Immature natural killer cell (primary cell): ENCODE measurements around the gene TMTC2. TPM values are rescaled to one million over a fixed set of nuclear protein-coding genes. Genes with fewer than 3 reads are reported as not detected.

ENCODE experiments used
- DNase-seq, 3 donors: peaks; one replicate each; pipeline ENCODE4 v3.0.0; 2022; ENCODE audit warnings: mixed read lengths in 1 of 3
- H3K27ac Mint-ChIP-seq, 6 donors: one replicate each; pipeline ENCODE4 v1.8.0; 2020; ENCODE audit warnings: mixed read lengths in 6 of 6, mild to moderate bottlenecking in 5 of 6, inconsistent platforms in 4 of 6, moderate library complexity in 3 of 6
- H3K27me3 Mint-ChIP-seq, 3 donors: one replicate each; pipeline ENCODE4 v1.8.0; 2020 to 2021; ENCODE audit warnings: low read depth in 3 of 3, mild to moderate bottlenecking in 3 of 3, mixed read lengths in 3 of 3, moderate library complexity in 3 of 3, inconsistent platforms in 1 of 3
- H3K36me3 Mint-ChIP-seq, 3 donors: one replicate each; pipeline ENCODE4 v1.8.0; 2020; ENCODE audit warnings: mixed read lengths in 3 of 3, inconsistent platforms in 2 of 3, mild to moderate bottlenecking in 2 of 3
- H3K4me1 Mint-ChIP-seq, 2 donors: one replicate each; pipeline ENCODE4 v1.8.0; 2020; ENCODE audit warnings: inconsistent platforms in 2 of 2, mild to moderate bottlenecking in 2 of 2, mixed read lengths in 2 of 2, moderate library complexity in 1 of 2
- H3K4me3 Mint-ChIP-seq, 5 donors: one replicate each; pipeline ENCODE4 v1.8.0; 2020; ENCODE audit warnings: mild to moderate bottlenecking in 5 of 5, mixed read lengths in 5 of 5, inconsistent platforms in 3 of 5, moderate library complexity in 3 of 5
- H3K9me3 Mint-ChIP-seq, 6 donors: one replicate each; pipeline ENCODE4 v1.8.0; 2020; ENCODE audit warnings: mild to moderate bottlenecking in 6 of 6, mixed read lengths in 6 of 6, inconsistent platforms in 4 of 6, moderate library complexity in 3 of 6
- polyA plus RNA-seq, 3 donors: library from polyadenylated mRNA; unstranded; fragments of 300-500 nt; fragmentation: Illumina TruSeq; gene quantifications; one replicate each; pipeline ENCODE4 v1.2.3, GENCODE V29; 2021

Gene TMTC2
- polyA plus RNA-seq, 3 donors from 2014 or later, result not detected

DNA sequence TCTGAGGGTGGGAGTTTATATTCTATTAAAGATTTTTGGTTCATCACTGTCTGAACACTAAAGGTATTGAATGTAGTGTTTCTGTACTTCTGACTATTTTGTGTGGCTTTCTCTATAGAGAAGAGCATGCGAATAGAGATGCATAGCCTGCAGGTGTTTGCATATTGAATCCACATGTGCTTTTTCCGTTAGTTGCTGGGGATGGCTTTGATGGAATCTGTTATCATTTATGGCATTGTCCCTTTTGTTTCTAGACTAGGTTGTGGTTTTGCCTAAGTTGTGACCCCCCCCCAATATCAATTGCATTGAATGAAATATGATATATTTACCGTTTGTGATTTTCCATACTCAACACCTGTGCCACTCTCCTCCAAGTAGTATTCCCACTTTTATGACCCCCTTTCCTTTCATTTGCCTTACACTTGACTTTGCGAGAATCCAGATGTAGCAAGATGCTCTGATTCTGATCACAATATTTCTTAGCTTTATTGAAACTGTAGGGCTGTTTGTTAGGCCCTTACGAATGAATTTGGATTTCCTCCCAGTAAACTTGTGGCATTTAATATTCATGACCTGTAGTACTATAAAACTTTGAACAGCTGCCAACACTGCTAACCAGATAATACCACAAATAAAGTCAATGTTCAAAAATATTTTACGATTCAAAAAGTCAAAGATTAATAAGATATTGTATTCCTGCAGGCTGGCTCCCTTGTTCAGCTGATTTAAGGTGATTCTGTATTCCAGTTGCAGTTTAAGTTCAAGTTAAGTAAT lies 176.4 kb downstream of the TMTC2 start:
- DNase-seq, result no peak
- H3K36me3 Mint-ChIP-seq, result peaks cover 0 to 4% (median 3%) of the 10 kb centered on the region in 3 donors

DNA sequence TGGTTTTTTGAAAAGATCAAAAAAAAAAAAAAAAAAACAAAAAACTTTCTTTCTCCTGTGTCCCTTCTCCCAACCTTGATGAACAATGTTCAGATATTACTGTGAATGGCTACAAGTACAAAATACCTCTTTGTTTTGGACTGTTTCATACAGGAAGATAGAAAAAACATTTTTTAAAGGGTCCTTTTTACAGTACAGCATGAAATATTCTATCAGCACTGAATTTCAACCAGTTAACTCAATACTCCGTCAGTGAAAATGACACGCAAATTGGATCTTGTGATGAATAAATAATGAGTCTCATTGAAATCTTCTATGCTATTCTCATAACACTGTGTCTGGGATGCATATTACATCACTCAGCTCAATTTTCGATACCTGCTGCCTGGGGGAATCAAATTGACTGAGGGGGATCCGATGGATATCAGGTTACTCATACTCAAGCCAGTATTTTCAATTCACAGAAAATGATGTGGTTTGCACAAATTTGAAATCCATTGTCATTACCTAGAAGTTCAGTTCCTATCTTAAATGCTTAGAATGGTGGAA lies 179.6 kb downstream of the TMTC2 start:
- DNase-seq, result no peak
- Mint-ChIP-seq H3K4me1 (no peaks in the 10 kb centered on the region), H3K9me3 (peaks cover 4 to 24% (median 6%) of the 10 kb centered on the region in 6 donors), H3K27ac (no peak overlapping the region), H3K27me3 (peaks cover 0 to 2% (median 0%) of the 10 kb centered on the region in 3 donors), H3K4me3 (no peak overlapping the region), H3K36me3 (peaks cover 0 to 4% (median 0%) of the 10 kb centered on the region in 3 donors)

More for the DNA sequence above, 176.4 kb downstream of the TMTC2 start:
- no peaks in the 10 kb centered on the region for H3K4me1 Mint-ChIP-seq
- peaks cover 0 to 2% (median 0%) of the 10 kb centered on the region in 3 donors for H3K27me3 Mint-ChIP-seq
- H3K9me3 Mint-ChIP-seq, result peaks cover 0 to 18% (median 8%) of the 10 kb centered on the region in 6 donors
- no peak overlapping the region for H3K27ac Mint-ChIP-seq
- no peak overlapping the region for H3K4me3 Mint-ChIP-seq

DNA sequence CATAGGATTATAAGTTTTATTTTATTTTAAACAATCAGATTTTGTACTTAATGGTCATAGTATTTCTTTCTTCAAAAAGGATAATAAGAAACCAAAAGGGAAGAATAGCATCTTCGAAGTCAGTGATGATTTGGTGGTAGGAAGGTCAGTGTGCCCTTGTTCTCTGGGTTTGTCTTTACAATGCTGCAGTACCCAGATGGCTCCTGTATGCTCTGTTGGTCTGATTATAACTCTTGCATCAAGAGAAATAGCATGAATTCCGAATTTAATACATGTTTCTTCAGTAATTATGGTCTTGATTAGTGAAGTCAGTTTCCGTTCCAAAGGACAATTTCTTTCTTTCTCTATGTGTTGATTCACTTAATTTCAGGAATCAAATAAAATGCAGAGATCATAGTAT lies 180.2 kb downstream of the TMTC2 start:
- peaks cover 0 to 2% (median 0%) of the 10 kb centered on the region in 3 donors for H3K27me3 Mint-ChIP-seq
- peaks cover 4 to 29% (median 7%) of the 10 kb centered on the region in 6 donors for H3K9me3 Mint-ChIP-seq
- H3K27ac Mint-ChIP-seq, result no peak overlapping the region
- no peak overlapping the region for H3K4me3 Mint-ChIP-seq
- H3K4me1 Mint-ChIP-seq, result no peaks in the 10 kb centered on the region
- peaks cover 0 to 4% (median 0%) of the 10 kb centered on the region in 3 donors for H3K36me3 Mint-ChIP-seq
- no peak for DNase-seq

DNA sequence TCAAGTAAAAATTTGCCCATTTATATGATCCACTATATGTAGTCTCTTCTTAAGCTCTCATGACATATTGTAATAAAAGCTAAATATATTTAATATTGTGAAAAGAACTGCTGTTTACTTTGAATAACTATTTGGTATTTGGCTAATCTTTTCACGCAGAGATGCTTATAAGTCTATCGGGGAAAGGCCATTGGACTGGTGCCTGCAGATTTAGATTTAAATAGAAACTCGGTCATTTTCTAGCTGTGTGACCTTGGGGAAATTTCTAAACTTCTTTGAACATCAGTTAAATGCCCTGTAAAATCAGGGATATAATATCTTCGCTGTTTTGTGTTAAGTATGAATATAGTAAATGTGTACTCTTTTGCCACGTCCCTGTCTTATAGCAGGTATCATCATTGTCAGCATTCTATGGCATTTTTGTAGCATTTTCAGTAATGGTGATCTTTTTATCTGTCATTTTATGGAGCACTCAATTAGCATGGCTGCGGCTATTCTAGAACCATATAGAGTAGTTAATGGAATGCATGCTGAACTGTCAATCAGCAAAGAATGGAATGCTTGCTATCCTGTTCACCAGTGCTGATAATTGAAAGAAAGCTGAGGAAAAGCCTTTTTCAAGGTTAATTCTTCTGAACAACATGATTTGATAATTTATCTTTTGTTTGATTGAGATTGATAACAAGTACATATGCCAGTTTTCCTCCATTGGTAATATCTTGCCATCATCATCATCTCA lies 181.2 kb downstream of the TMTC2 start:
- H3K27me3 Mint-ChIP-seq, result peaks cover 0 to 2% (median 0%) of the 10 kb centered on the region in 3 donors
- H3K36me3 Mint-ChIP-seq, result peaks cover 0 to 4% (median 0%) of the 10 kb centered on the region in 3 donors
- DNase-seq, result no peak
- H3K4me3 Mint-ChIP-seq, result no peak overlapping the region
- H3K9me3 Mint-ChIP-seq, result peaks cover 4 to 30% (median 7%) of the 10 kb centered on the region in 6 donors
- no peaks in the 10 kb centered on the region for H3K4me1 Mint-ChIP-seq
- H3K27ac Mint-ChIP-seq, result no peak overlapping the region

DNA sequence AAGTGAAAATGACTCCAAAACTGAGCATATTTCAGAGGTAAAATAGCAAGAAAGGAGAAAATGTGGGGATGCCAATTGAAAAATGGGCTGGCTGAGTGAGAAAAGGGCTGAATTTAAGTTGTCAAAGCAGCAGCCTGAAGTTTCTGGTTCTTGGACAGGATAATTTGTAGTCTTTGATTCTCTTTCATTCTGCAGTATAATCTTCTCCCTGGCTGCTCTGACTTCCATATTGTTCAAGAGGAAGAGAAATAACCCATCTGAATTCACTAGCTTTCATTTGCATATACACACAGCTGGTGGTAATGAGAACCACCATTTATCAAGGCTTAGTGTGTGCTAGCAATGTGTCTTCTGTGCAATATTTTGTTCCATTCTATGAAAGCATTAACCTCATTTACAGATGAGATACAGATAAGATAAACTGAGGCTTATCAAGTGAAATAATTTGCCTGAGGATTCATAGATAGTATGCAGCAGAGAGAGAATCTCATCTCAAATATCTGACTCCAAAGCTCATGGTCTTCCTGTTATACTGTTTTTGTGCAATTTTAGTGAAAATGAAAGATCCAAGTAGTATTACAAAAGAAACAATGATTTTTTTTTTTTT lies 184.2 kb downstream of the TMTC2 start:
- DNase-seq, result no peak
- peaks cover 0 to 34% (median 4%) of the 10 kb centered on the region in 6 donors for H3K9me3 Mint-ChIP-seq
- no peaks in the 10 kb centered on the region for H3K36me3 Mint-ChIP-seq
- H3K4me1 Mint-ChIP-seq, result no peaks in the 10 kb centered on the region
- no peak overlapping the region for H3K4me3 Mint-ChIP-seq
- H3K27me3 Mint-ChIP-seq, result peaks cover 0 to 2% (median 0%) of the 10 kb centered on the region in 3 donors
- H3K27ac Mint-ChIP-seq, result no peak overlapping the region

DNA sequence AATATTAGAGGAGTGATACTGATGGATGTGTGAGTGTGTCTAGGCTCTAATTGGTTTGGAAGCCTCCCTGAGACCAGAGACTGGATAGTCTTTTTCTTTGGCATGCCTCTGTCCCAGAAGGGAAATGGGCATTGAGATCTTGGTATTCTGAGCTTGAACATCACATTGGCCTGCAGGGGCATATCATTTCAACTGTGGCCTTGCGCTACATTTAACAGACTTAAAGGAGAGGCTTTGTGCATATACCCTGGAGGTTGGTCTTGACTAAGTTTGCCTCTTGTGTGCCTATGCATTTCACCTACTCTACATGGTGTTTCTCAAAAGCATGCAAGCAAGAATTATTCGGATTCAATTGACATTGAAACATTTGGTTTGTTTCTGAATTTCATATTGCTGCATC lies 185.4 kb downstream of the TMTC2 start:
- Mint-ChIP-seq H3K9me3 (peaks cover 2 to 40% (median 4%) of the 10 kb centered on the region in 6 donors), H3K27ac (no peak overlapping the region), H3K36me3 (no peaks in the 10 kb centered on the region), H3K27me3 (peaks cover 0 to 5% (median 0%) of the 10 kb centered on the region in 3 donors), H3K4me1 (no peaks in the 10 kb centered on the region), H3K4me3 (no peak overlapping the region)
- no peak for DNase-seq

DNA sequence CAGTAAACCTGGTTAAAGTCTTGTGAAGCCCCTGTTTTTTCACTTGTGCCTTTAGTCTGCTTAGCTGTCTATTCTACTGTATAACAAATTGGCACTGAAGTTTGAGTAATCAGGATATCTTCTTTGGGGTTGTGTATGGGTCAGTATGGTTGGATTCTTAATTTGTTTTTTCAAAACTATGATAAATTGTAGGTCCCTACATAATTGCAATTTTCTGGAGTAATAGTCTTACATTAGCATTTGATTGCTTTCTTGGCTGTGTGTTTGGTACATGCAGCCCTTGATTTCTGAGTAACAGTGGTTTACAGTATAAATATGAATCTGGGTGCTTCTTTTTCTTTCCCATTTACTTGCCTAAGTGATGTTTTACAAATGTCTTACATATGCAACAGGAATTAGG lies 186.6 kb downstream of the TMTC2 start:
- Mint-ChIP-seq H3K27ac (no peak overlapping the region), H3K27me3 (peaks cover 0 to 5% (median 0%) of the 10 kb centered on the region in 3 donors), H3K36me3 (no peaks in the 10 kb centered on the region), H3K9me3 (peaks cover 3 to 37% (median 7%) of the 10 kb centered on the region in 6 donors), H3K4me1 (no peaks in the 10 kb centered on the region), H3K4me3 (no peak overlapping the region)
- no peak for DNase-seq

DNA sequence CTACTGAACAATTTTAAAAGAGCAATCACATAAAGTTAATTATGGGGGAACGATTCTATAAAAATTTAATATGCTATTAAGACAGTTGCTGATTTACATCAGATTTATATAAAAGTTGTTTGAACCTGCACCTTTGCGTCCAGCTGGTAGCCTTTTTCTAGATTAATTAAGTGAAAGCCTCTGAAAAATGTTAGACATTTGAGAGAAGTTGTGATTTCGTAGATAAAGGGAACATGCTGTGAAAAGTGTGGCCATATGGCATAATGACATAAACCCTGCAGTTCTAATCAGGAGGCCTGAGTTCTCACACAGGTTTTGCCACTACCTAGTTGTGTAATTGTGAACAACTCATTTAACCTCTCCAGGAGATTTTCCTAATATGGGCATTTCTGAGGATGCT lies 187.2 kb downstream of the TMTC2 start:
- Mint-ChIP-seq H3K36me3 (no peaks in the 10 kb centered on the region), H3K4me3 (no peak overlapping the region), H3K4me1 (no peaks in the 10 kb centered on the region), H3K27me3 (peaks cover 0 to 5% (median 1%) of the 10 kb centered on the region in 3 donors), H3K9me3 (peaks cover 4 to 37% (median 7%) of the 10 kb centered on the region in 6 donors), H3K27ac (no peak overlapping the region)
- DNase-seq, result no peak

DNA sequence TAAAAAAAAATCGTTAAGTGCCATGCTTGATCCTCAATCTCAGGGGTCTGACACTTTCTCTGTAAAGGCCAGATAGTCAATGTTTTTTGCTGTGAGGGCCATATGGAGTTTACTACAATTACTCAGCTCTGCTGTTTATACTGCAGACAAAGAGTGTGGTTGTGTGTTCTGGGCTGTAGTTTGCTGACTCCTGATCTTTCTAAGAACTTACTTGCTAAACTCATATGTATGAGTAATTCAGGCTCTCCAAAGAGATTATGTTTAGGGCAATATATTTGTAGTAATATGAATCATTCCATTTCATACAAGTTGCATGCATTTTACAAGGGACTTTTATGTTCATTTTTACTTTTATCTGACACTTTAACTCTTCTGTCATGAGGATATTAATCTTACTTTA lies 188.2 kb downstream of the TMTC2 start:
- Mint-ChIP-seq H3K36me3 (no peaks in the 10 kb centered on the region), H3K4me3 (no peak overlapping the region)

DNA sequence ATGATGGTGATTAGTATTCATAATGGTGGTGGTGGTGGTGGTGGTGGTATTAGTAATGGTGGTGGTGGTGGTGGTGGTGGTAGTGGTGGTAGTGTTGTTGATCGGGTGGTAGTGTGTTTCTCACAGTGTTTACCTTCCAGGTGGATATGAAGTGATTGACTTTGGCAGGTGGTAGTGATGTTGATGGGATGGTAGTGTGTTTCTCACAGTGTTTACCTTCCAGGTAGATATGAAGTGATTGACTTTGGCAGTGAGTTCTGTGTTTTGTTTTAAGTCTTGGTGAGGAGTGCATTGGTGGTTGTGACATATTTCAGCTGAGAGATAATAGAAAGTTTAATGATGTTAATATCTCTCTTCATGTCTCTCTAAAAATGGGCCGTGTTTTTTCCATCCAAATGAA lies 189.4 kb downstream of the TMTC2 start:
- Mint-ChIP-seq H3K36me3 (no peaks in the 10 kb centered on the region), H3K4me1 (no peaks in the 10 kb centered on the region), H3K4me3 (no peak overlapping the region), H3K9me3 (peaks cover 2 to 34% (median 7%) of the 10 kb centered on the region in 6 donors), H3K27me3 (peaks cover 0 to 5% (median 1%) of the 10 kb centered on the region in 3 donors), H3K27ac (no peak overlapping the region)
- DNase-seq, result no peak

More for the DNA sequence above, 188.2 kb downstream of the TMTC2 start:
- Mint-ChIP-seq H3K27ac (no peak overlapping the region), H3K4me1 (no peaks in the 10 kb centered on the region), H3K27me3 (peaks cover 0 to 5% (median 1%) of the 10 kb centered on the region in 3 donors), H3K9me3 (peaks cover 4 to 37% (median 7%) of the 10 kb centered on the region in 6 donors)
- no peak for DNase-seq

DNA sequence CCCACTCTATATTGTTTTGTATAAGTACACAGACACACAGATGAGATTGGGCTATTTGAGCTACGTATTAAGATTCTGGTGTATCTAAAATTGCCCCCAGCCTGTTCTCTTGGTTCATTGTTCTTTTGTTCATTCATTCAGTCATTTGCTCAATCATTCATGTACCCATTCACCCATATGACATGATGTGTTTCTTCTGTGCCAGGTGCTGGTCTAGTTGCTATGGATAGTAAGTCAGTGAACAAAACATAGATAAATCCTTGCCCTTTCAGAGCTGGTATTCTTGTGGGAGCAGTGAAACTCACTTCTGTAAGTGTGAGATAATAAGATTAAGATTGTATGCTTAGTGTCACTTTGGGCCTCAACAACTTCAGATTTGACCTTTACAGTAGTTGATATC lies 191.3 kb downstream of the TMTC2 start:
- no peak overlapping the region for H3K4me3 Mint-ChIP-seq
- H3K27me3 Mint-ChIP-seq, result peaks cover 0 to 5% (median 1%) of the 10 kb centered on the region in 3 donors
- H3K27ac Mint-ChIP-seq, result no peak overlapping the region
- no peak for DNase-seq
- H3K9me3 Mint-ChIP-seq, result peaks cover 2 to 26% (median 8%) of the 10 kb centered on the region in 6 donors
- H3K4me1 Mint-ChIP-seq, result no peaks in the 10 kb centered on the region
- no peaks in the 10 kb centered on the region for H3K36me3 Mint-ChIP-seq

DNA sequence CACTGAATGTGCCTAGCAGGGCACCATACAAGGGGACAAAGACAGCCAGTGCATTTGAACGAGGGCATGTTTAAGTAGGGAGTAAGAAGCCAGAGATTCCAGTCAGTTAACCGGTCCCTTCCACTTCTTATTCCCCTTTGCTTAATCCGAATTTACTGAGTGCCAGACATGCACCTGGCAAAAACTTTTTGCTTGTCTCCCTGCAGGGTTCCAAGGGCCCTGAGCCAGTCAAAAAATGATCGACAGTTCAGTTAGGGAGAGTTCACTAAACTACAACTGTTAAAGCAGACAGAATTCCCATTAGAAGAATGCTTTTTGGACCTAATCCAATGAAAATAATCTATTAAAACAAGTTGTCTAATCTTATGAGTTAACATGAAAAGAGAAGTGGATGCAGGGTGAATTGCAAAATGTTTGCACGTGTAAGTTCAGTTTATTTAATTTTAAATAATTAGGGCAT lies 193.8 kb downstream of the TMTC2 start:
- H3K27ac Mint-ChIP-seq, result no peak overlapping the region
- H3K9me3 Mint-ChIP-seq, result peaks cover 2 to 22% (median 9%) of the 10 kb centered on the region in 6 donors
- H3K36me3 Mint-ChIP-seq, result no peaks in the 10 kb centered on the region
- no peaks in the 10 kb centered on the region for H3K4me1 Mint-ChIP-seq
- peaks cover 0 to 5% (median 1%) of the 10 kb centered on the region in 3 donors for H3K27me3 Mint-ChIP-seq
- H3K4me3 Mint-ChIP-seq, result no peak overlapping the region
- no peak for DNase-seq
